NCI-H2227 treated with DMSO at 0.1 percent for 48 hours (cell line): ENCODE measurements around the gene MYMX.
A peak's percentile ranks its signal among the peaks of the same experiment; 100 is the strongest.
"Not testable (repeated sequence)": the region's sequence is repeated elsewhere in the genome, so short reads cannot be mapped to it uniquely, and the experiment has no call there.

Experiments used
- DNase-seq: peaks from one replicate; lab custom pipeline; 2025; lab: John Stamatoyannopoulos, UW

The MYMX gene

GRCh38 chr6:44219815-44220784 is 3.4 kb downstream of the MYMX start:
- DNase-seq, result no peak

- no peak for DNase-seq
These were observed 4.2 kb downstream of the MYMX start for GRCh38 chr6:44220913-44221290.

DNA sequence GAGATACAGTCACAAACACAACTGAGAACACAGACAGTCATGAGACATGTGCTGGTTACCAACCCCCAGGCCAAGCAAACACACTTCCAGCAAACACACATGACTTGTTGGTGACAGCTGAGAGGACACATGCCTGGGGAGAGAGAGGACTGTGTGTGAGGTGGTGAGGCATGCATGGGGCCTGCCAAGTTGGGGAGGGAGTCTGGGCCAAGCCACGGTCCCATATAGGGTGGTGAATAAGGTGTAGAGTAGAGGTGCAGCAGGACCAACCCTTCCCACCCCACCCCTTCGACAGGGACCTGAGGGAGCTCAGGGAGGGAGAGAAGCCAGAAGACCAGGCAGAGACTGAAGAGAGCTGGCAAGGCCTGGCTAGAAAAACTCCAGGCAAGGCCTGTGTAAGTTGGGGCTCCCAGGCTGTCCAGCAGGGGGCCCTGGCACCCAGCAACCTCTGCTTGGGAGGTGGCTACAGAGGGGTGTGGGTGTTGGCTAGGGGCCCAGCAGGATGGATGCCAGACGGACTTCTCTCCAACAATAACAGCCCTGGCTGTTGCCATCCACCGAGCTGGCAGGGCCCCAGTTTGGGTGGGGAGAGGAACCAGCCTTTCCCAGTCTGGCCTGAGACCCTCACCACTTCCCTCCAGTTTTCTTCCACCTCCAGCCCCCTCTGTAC is 4.7 kb downstream of the MYMX start:
- no peak for DNase-seq

GRCh38 chr6:44221961-44222335 is 5.2 kb downstream of the MYMX start:
- no peak for DNase-seq

- no peak for DNase-seq
These were observed 6.0 kb downstream of the MYMX start for GRCh38 chr6:44222486-44223318.

DNA sequence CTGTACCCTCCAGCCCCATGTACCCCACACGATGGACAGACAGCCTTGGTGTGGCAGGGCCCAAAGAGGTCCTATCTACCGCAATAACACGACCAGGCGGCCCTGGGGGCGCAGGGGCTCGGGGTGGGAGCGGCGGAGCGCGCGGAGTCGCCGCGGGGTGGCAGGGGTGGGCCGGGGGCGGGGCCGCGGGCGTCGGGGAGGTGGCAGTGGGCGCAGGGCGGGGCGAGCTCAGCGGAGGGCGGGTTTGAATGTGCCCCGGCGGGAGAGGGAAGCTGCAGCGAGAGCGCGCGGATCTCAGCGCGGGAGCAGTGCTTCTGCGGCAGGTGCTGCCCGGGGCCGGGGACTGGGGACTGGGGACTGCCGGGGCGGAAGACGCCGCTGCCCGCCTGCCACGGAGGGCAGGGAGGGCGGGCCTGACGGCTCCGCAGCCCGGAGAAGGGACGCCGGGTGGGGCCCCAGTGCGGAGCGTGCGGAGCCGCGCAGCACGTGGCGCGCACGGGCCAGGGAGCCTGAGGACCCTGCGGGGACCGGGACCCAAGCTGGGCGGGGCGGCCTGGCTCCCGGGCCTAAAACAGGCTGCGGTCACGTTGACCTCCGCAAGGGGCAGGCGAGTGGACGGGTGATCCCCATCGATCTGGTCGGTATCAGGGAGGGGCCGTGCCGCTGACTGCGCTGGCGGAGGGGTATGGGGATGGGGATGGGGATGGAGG is 6.7 kb downstream of the MYMX start, which contains the start of gene SLC29A1:
SLC29A1 (plus strand) TSS at position 277 of the 710 bp plus-strand sequence. CDS start 3,719 bp downstream, outside the sequence.
- DNase-seq, result peak; percentile 45

- no peak for DNase-seq
These were observed 7.6 kb downstream of the MYMX start for GRCh38 chr6:44224029-44224964.

- no peak for DNase-seq
These were observed 8.2 kb downstream of the MYMX start for GRCh38 chr6:44224965-44225305.

GRCh38 chr6:44225579-44226325 is 9.0 kb downstream of the MYMX start:
- no peak for DNase-seq

DNA sequence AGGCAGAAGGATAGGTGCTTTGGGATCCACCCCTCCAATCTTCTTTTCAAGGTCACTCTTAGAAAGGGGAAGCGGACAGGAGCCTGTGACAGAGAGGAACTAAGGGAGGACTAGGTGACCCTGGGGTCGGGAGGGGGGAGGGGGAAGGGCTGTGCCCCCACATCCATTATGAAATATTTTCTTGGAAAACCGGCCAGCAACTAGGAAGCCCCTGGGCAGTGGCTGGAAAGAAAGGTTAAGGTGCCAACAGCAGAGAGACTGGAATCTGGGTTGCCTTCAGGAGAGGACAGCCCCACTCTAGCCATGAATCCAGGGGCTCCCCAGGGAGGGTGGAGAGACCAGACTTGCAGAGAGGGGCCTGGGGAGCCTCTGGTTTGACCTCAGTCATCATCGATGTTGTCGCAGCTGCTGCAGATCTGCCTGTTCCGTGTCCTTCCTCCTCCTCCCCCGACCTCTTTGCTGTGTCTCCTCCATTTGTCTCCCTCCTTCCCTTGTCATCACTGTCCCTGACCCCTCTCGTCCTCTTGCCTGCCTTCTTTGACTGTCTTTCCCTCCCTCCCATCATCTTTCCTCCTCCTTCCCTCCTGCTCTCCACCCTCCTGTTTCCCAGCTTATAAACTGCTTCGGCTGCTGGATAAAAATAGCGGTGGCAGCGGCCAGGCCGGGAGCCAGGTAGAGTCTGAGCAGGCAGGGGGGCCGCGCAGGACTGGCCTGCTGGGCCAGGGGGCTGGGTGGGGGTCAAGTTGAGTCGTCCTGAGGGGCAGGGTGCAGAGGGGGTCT is 9.8 kb downstream of the MYMX start:
- DNase-seq, result no peak

DNA sequence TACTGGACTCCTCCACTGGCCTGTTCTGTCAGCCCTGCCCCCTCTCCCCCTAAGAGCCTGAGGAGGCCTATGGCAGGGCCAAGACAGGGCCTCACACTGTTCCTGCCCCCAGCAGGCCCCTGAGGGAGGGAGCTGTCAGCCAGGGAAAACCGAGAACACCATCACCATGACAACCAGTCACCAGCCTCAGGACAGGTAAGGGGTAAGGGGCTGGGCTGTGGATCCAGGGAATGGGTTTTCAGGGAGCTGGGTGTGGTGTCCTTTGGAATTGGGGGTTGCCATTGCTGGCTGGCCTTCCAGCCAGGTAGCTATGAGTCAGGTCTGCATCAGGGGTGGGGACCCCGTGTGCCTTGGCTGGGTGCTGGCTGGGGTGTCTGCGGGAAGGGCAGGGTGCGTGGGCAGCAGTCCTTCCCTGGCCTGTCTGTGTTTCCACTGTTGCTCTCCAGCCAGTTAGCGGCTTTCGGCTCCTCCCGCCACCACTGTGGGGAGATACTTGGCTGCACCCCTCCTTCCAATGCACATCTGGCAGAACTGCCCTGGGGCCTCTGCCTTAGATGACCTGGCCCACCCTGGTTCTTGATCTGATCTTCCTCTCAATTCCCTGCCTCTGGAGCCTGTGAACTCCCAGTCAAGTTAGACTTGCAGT is 10.5 kb downstream of the MYMX start:
- DNase-seq, result peak; percentile 9

- DNase-seq, result no peak
These were observed 11.3 kb downstream of the MYMX start for GRCh38 chr6:44228031-44228430.

- DNase-seq, result no peak
These were observed 11.7 kb downstream of the MYMX start for GRCh38 chr6:44228433-44228832.

DNA sequence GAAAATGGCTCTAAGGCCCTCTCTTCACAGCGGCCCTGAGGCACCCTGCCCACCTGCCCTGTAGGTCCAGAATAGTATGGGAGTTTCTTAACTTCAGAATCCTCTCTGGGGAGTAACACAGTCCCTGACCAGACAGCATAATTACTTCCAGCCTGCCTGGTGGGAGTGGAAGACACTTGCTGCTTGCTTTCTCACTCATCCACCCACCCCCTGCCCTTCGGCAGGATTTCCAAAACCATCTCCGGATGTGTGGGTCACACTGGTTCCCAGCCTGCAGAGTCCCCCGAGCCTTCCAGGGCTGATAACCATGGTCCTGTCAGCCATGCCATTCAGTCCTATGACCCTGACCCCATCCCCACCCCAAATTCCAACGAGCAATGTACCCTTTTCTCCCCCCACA is 12.1 kb downstream of the MYMX start:
- DNase-seq, result no peak

DNA sequence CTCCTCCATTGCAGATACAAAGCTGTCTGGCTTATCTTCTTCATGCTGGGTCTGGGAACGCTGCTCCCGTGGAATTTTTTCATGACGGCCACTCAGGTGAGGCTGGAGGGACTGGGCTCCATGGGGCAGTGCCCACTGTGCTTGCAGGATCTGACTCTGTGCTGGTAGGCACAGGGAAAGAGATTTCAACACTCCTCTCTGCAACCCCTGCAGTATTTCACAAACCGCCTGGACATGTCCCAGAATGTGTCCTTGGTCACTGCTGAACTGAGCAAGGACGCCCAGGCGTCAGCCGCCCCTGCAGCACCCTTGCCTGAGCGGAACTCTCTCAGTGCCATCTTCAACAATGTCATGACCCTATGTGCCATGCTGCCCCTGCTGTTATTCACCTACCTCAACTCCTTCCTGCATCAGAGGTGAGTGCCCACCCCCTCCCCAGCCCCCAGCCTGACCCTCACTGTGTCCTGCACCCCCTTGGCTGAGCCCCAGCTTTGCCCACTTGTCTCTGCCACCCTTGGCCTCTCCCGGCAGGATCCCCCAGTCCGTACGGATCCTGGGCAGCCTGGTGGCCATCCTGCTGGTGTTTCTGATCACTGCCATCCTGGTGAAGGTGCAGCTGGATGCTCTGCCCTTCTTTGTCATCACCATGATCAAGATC is 12.8 kb downstream of the MYMX start:
- DNase-seq, result no peak

DNA sequence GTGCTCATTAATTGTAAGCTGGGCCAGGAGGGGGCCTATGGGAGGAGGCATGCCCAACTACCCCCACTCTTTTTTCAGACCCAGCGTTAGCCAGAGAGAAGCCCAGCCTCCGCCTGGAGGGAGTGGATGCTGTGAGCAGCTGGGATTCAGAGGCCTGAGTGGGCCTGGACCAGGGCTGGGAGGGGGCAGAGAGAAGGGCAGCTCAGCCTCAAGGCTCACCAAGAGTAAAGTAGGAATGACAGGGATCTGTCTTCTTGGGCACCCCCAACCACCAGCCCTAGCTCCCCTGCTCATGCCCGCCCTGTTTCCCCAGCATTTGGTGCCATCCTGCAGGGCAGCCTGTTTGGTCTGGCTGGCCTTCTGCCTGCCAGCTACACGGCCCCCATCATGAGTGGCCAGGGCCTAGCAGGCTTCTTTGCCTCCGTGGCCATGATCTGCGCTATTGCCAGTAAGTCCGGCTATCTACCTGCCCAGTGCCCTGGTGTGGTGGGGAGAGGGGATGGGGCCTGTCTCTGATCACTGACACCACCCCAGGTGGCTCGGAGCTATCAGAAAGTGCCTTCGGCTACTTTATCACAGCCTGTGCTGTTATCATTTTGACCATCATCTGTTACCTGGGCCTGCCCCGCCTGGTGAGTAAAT is 13.4 kb downstream of the MYMX start:
- no peak for DNase-seq

GRCh38 chr6:44231426-44231825 is 14.7 kb downstream of the MYMX start:
- DNase-seq, result not testable (repeated sequence)
